ENCODE data around the gene RNF26. TPM values are rescaled to one million over a fixed set of nuclear protein-coding genes. Genes with fewer than 3 reads are reported as not detected.

RNF26 gene
- total RNA-seq, 2 donors from 2014 or later = 22.9 to 46.6 TPM

DNA sequence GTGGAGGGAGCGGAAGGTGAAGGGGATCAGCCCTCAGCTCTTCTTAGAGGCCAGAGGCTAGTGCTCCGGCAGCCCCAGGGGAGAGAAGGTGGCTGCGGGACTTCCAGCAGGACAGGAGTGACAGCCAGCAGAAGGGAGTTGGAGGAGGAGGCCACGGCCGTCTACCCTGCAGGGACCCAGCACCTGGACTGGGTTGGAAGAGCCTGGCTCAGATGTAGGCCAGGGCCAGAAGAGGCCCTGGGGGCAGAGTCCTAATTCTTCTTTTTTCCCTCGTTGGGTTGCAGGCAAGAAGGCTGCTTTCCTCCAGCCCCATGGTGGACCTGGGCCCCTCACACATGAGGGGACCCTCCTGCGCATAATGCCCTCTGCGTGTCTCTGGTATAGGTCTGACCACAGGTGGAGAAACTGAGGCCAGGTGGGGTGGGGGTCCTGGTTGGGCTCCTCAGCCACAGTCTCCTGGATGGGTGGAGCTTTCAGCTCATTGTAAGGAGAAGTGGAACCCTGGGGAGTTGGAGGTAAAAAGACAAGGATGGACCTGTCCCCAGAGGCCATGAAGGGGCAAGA lies 15.1 kb upstream of the RNF26 start:
- intact Hi-C loops (cut with DNase I) = no loop called here
- H3K27me3 ChIP-seq = peaks cover 30% of the 10 kb centered on the region
- H3K4me1 ChIP-seq = peaks cover 15% of the 10 kb centered on the region
- peak overlapping the region; percentile 23 for H3K27ac ChIP-seq
- H3K4me3 ChIP-seq = no peak overlapping the region
- peak overlapping the region in 1 of 2 donors; percentile 47 for H3K9ac ChIP-seq (ENCODE audit: low read depth in 2 of 2, low read length in 2 of 2)
- TF ChIP-seq, protein P1, sequence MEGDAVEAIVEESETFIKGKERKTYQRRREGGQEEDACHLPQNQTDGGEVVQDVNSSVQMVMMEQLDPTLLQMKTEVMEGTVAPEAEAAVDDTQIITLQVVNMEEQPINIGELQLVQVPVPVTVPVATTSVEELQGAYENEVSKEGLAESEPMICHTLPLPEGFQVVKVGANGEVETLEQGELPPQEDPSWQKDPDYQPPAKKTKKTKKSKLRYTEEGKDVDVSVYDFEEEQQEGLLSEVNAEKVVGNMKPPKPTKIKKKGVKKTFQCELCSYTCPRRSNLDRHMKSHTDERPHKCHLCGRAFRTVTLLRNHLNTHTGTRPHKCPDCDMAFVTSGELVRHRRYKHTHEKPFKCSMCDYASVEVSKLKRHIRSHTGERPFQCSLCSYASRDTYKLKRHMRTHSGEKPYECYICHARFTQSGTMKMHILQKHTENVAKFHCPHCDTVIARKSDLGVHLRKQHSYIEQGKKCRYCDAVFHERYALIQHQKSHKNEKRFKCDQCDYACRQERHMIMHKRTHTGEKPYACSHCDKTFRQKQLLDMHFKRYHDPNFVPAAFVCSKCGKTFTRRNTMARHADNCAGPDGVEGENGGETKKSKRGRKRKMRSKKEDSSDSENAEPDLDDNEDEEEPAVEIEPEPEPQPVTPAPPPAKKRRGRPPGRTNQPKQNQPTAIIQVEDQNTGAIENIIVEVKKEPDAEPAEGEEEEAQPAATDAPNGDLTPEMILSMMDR (IDR thresholded peaks at IDR 0.05) = no peak
- H3K36me3 ChIP-seq = no peaks in the 10 kb centered on the region
- DNase-seq = no peak
- no peaks in the 10 kb centered on the region for H3K9me3 ChIP-seq

DNA sequence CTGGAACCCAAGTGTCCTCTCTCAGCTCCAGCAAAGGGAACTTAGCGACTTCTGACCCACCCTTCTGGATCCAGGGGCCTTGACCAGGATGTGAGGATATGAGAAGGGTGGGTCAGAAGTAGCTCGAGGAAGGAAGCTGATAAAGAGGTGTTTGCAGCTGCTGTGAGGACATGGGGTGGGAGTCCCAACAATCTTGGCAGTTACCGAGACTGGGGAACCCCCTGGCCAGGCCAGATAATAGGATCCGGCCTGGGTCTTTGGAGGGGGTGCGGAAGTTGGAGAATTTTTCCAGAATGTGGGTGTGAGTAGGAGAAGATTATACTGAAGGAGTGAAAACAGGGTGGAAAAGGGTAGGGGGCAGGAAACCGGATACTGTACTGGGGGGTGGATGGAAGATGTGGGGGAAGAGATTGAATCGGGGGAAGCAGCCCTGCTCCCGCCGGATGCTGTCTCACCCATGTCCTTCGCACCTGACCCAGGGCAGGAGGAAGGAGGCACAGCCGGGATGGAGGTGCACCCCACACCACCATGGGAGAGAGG lies 14.6 kb upstream of the RNF26 start:
- Histone ChIP-seq H3K27ac (peak overlapping the region; percentile 62), H3K4me3 (no peak overlapping the region), H3K27me3 (peaks cover 26% of the 10 kb centered on the region), H3K4me1 (peaks cover 15% of the 10 kb centered on the region), H3K36me3 (no peaks in the 10 kb centered on the region), H3K9ac (ENCODE audit: low read depth in 2 of 2, low read length in 2 of 2) (peak overlapping the region in 1 of 2 donors; percentile 47), H3K9me3 (no peaks in the 10 kb centered on the region)
- DNase-seq = no peak
- intact Hi-C loops (cut with DNase I) = no loop called here
- TF ChIP-seq, protein P1 (IDR thresholded peaks at IDR 0.05) = no peak

DNA sequence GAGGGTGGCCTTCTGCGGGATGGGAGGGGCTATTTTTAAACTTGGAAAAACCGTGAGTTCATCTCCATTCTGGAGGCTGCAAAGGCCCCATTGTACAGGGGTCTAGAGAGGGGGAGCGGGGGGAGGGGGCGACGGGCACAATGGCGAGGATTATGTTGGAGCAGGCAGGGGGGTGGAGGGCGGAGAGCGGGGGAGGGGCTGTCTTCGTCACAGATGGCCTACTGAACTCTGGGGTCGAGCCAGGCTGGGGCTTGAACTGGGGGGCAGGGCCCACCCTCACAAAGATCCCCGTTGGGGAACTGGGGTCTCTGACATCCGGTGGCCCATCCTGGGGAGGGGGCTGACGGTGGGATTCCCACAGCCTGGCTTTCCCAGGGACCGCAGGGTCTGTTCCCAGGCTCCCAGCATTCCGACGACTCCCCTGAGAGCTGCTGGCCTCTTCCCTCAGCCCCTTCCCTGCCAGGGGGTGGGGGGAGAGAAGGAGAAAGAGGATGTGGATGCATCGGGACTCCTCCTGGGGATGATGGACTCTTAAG lies 14.0 kb upstream of the RNF26 start:
- intact Hi-C loops (cut with DNase I) = no loop called here
- DNase-seq = no peak
- H3K27me3 ChIP-seq = peaks cover 22% of the 10 kb centered on the region

DNA sequence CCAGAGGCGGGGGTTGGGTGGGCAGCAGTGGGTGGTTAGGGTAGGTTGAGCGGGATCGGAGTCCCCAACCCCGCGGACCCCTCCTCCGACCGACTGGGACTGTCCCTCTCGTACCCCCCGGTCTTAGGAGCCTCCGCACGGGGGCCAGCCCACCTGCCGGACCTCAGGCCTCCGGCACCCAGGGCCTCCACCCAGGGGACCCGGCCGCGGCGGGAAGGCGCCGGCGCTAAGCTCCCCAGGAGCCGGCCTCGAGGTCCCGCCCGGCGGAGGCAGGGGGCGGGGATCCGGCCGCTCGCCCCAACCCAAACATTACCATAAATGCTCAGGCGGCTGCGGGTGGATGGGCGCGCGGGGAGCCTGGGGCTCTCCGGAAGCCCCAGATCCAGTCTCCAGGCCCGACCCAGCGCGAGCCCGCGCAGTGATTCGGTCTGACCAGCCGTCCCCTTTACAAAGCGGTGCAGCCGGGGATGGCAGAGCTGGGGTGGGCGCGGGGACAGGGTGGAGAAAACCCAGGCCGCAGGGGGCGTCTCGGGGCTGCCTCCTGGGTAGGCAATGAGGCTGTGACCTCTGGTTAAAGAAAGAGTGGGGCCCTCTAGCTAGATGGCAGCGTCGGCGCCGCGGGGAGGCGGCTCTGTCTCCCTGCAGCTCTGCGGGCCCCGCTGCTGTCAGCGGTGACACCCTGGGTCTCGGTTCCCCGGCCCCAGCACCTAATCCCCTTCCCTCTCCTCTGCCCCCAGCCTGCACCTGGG lies 13.4 kb upstream of the RNF26 start:
- H3K36me3 ChIP-seq = no peaks in the 10 kb centered on the region
- intact Hi-C loops (cut with DNase I) = no loop called here
- peak overlapping the region; percentile 70 to 71 for H3K9ac ChIP-seq (ENCODE audit: low read depth in 2 of 2, low read length in 2 of 2)
- H3K27ac ChIP-seq = peak overlapping the region; percentile 62
- peak; percentile 56 for DNase-seq
- no peaks in the 10 kb centered on the region for H3K9me3 ChIP-seq
- peaks cover 15% of the 10 kb centered on the region for H3K27me3 ChIP-seq
- TF ChIP-seq, protein P1 (IDR thresholded peaks at IDR 0.05) = no peak
- H3K4me3 ChIP-seq = peak overlapping the region; percentile 39
- H3K4me1 ChIP-seq = peaks cover 8% of the 10 kb centered on the region

More for the DNA sequence above, 14.0 kb upstream of the RNF26 start:
- peak overlapping the region; percentile 62 for H3K27ac ChIP-seq
- no peaks in the 10 kb centered on the region for H3K9me3 ChIP-seq
- TF ChIP-seq, protein P1 (IDR thresholded peaks at IDR 0.05) = no peak
- H3K4me3 ChIP-seq = peak overlapping the region; percentile 39
- H3K9ac ChIP-seq (ENCODE audit: low read depth in 2 of 2, low read length in 2 of 2) = peak overlapping the region; percentile 4 to 71
- no peaks in the 10 kb centered on the region for H3K36me3 ChIP-seq
- H3K4me1 ChIP-seq = peaks cover 10% of the 10 kb centered on the region

DNA sequence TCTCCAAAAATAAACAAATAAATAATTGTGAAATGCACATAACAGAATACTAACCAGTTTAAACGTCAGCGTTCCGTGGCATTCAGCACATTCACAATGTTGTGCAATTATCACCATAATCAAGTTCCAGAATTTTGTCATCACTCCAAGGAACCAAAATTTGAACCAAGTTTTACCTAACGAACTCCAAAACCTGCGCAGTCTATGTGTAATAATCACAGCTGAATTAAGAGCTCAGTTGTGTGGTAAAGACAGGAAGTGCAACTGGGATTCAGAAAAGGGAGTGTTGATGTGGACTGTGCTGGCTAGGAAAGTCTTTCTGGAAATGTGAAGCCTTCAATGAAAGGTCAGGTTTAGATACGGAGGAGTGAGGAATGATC lies 12.0 kb upstream of the RNF26 start:
- TF ChIP-seq, protein P1 (IDR thresholded peaks at IDR 0.05) = no peak
- no peak for DNase-seq
- Histone ChIP-seq H3K9me3 (no peaks in the 10 kb centered on the region), H3K27me3 (peaks cover 6% of the 10 kb centered on the region), H3K4me1 (peaks cover 8% of the 10 kb centered on the region), H3K27ac (peak overlapping the region; percentile 62), H3K4me3 (no peak overlapping the region), H3K36me3 (no peaks in the 10 kb centered on the region), H3K9ac (ENCODE audit: low read depth in 2 of 2, low read length in 2 of 2) (no peak overlapping the region)
- intact Hi-C loops (cut with DNase I) = no loop called here
